HepG2 (cell line): Measurements from ENCODE around the gene CNTF. TPM values are rescaled to one million over a fixed set of nuclear protein-coding genes. Genes with fewer than 3 reads are reported as not detected.

ENCODE experiments used
- ARHGAP35 ChIP-seq: sonication (generic); formaldehyde crosslinking; IDR thresholded peaks from 2 replicates; pipeline ENCODE4 v1.9.0; 2022; ENCODE audit warnings: mild to moderate bottlenecking, inconsistent platforms, moderate library complexity, missing genetic modification reagents, borderline replicate concordance
- BHLHE40 ChIP-seq: IDR thresholded peaks from 2 replicates; pipeline ENCODE4 v1.6.1; 2011; ENCODE audit warnings: low read length, improper control_type of control experiment
- EED ChIP-seq: sonication (generic); formaldehyde crosslinking; IDR thresholded peaks from 2 replicates; pipeline ENCODE4 v1.5.0; 2020; ENCODE audit warnings: mild to moderate bottlenecking, missing genetic modification reagents
- ELF4 ChIP-seq: sonication (generic); formaldehyde crosslinking; IDR thresholded peaks from 2 replicates; pipeline ENCODE4 v1.5.0; 2020; ENCODE audit warnings: missing genetic modification reagents, mild to moderate bottlenecking, moderate library complexity, borderline replicate concordance
- GATA4 ChIP-seq: sonication (generic); IDR thresholded peaks from 2 replicates; pipeline ENCODE4 v1.6.1; 2016; ENCODE audit warnings: antibody characterized with exemption, low read depth, borderline replicate concordance
- HHEX ChIP-seq: IDR thresholded peaks from 2 replicates; pipeline ENCODE4 v1.6.1; 2016; ENCODE audit warnings: control low read depth
- NFKBIZ ChIP-seq: IDR thresholded peaks from 2 replicates; pipeline ENCODE4 v1.6.1; 2018; ENCODE audit warnings: missing genetic modification reagents, missing compliant biosample characterization
- NR2F1 ChIP-seq, 2 experiments: fragments of 450-650 bp in 1 of 2; formaldehyde crosslinking in 1 of 2; IDR thresholded peaks; 2 replicates each; pipeline versions ENCODE4 v1.5.0 to v1.6.1; 2016 to 2020; ENCODE audit warnings: mild to moderate bottlenecking in 1 of 2, missing compliant biosample characterization in 1 of 2, missing genetic modification reagents in 1 of 2, moderate library complexity in 1 of 2
- NRL ChIP-seq: sonication (generic); formaldehyde crosslinking; IDR thresholded peaks from 2 replicates; pipeline ENCODE4 v1.5.0; 2020; ENCODE audit warnings: missing genetic modification reagents, mild to moderate bottlenecking, moderate library complexity, borderline replicate concordance
- PCBP2 ChIP-seq: fragments of 200-400 bp; formaldehyde crosslinking; optimal IDR thresholded peaks from 2 replicates; pipeline ENCODE3; 2018; ENCODE audit warnings: low read length, low read depth; ENCODE audit not compliant: poor library complexity, severe bottlenecking
- PHF8 ChIP-seq: sonication (generic); formaldehyde crosslinking; IDR thresholded peaks from 2 replicates; pipeline ENCODE4 v1.5.0; 2020; ENCODE audit warnings: missing genetic modification reagents
- POLR2G ChIP-seq: fragments of 200-400 bp; formaldehyde crosslinking; IDR thresholded peaks from 2 replicates; pipeline ENCODE4 v1.6.1; 2018; ENCODE audit warnings: mild to moderate bottlenecking, low read depth, low read length, moderate library complexity
- RXRA ChIP-seq: sonication (generic); formaldehyde crosslinking; IDR thresholded peaks from 2 replicates; pipeline ENCODE4 v1.5.1; 2020; ENCODE audit warnings: missing genetic modification reagents
- SAP130 ChIP-seq: IDR thresholded peaks from 2 replicates; pipeline ENCODE4 v1.6.1; 2016; ENCODE audit warnings: low read depth
- SIN3A ChIP-seq: IDR thresholded peaks from 2 replicates; pipeline ENCODE4 v1.6.1; 2011; ENCODE audit warnings: low read depth, mild to moderate bottlenecking, control low read depth, low read length, borderline replicate concordance
- ZBTB39 ChIP-seq: sonication (generic); formaldehyde crosslinking; IDR thresholded peaks from 2 replicates; pipeline ENCODE4 v1.5.0; 2020; ENCODE audit warnings: missing genetic modification reagents
- ZFP91 ChIP-seq: sonication (generic); formaldehyde crosslinking; IDR thresholded peaks from 2 replicates; pipeline ENCODE4 v1.9.0; 2022; ENCODE audit warnings: missing genetic modification reagents, mild to moderate bottlenecking, borderline replicate concordance
- ZNF101 ChIP-seq: sonication (generic); formaldehyde crosslinking; IDR thresholded peaks from 2 replicates; pipeline ENCODE4 v1.4.0; 2020; ENCODE audit warnings: mild to moderate bottlenecking, low read depth, missing genetic modification reagents, borderline replicate concordance
- ZNF235 ChIP-seq: sonication (generic); formaldehyde crosslinking; IDR thresholded peaks from 2 replicates; pipeline ENCODE4 v1.8.1; 2023; ENCODE audit warnings: mild to moderate bottlenecking, missing genetic modification reagents, borderline replicate concordance
- ZNF414 ChIP-seq: sonication (generic); formaldehyde crosslinking; IDR thresholded peaks from 2 replicates; pipeline ENCODE4 v1.5.0; 2020; ENCODE audit warnings: missing genetic modification reagents
- ZNF430 ChIP-seq: sonication (generic); formaldehyde crosslinking; IDR thresholded peaks from 2 replicates; pipeline ENCODE4 v1.9.0; 2021; ENCODE audit warnings: mild to moderate bottlenecking, missing genetic modification reagents
- ZNF616 ChIP-seq: sonication (generic); formaldehyde crosslinking; IDR thresholded peaks from 2 replicates; pipeline ENCODE4 v1.5.0; 2020; ENCODE audit warnings: low read depth, mild to moderate bottlenecking, missing genetic modification reagents
- ZNF766 ChIP-seq: sonication (generic); formaldehyde crosslinking; IDR thresholded peaks from 2 replicates; pipeline ENCODE4 v1.5.0; 2020; ENCODE audit warnings: missing genetic modification reagents, borderline replicate concordance
- ZNF773 ChIP-seq: sonication (generic); formaldehyde crosslinking; IDR thresholded peaks from 2 replicates; pipeline ENCODE4 v1.4.0; 2020; ENCODE audit warnings: missing genetic modification reagents, borderline replicate concordance
- ZNF841 ChIP-seq: sonication (generic); formaldehyde crosslinking; IDR thresholded peaks from 2 replicates; pipeline ENCODE4 v1.8.1; 2023; ENCODE audit warnings: missing genetic modification reagents, borderline replicate concordance
- polyA plus RNA-seq, 8 experiments: library from polyadenylated mRNA; depleted of rRNA in 3 of 8; stranded (reverse) in 7 of 8; unstranded in 1 of 8; fragments of >200 nt; fragmentation: Illumina TruSeq in 4 of 8; extraction: Trizol in 4 of 8; gene quantifications; 2 replicates each; pipeline versions ENCODE4 v1.2.1 to v1.2.3, GENCODE V29; 2011 to 2016; ENCODE audit warnings: low read depth in 4 of 8, missing spikeins in 1 of 8, mixed read lengths in 1 of 8; ENCODE audit not compliant: insufficient read depth in 1 of 8
- total RNA-seq, 5 experiments: library from RNA; depleted of rRNA; stranded (reverse); fragments of >200 nt; fragmentation: Illumina TruSeq; extraction: Trizol; gene quantifications; 2 replicates each; pipeline ENCODE4 v1.2.3, GENCODE V29; 2016; ENCODE audit warnings: low read depth in 1 of 5

The CNTF gene
- total and polyA plus RNA-seq, 2 of the 13 experiments (the other 11 are each of a cell fraction or from before 2014, with no cell fraction given): 0.51 to 2.3 TPM

- TF ChIP-seq NRL: no peak
- TF ChIP-seq RXRA (CRISPR knock-in tag): 0 out of 2 replicates have a peak, but pooled peaks have one; percentile 42
- TF ChIP-seq ZNF430 (CRISPR knock-in tag): no peak
- no peak for TF ChIP-seq EED
- no peak for TF ChIP-seq ZNF414 (CRISPR knock-in tag)
- TF ChIP-seq ZFP91: no peak
- no peak for TF ChIP-seq ELF4 (CRISPR knock-in tag)
- no peak for TF ChIP-seq HHEX (CRISPR knock-in tag)
- TF ChIP-seq ZNF235: no peak
- TF ChIP-seq BHLHE40: no peak
- peak; percentile 30; the same call in 1 of the 2 replicates for TF ChIP-seq GATA4
- TF ChIP-seq ZBTB39: no peak
- no peak; the same call in 1 of the 2 replicates for TF ChIP-seq ZNF766
- TF ChIP-seq PHF8: peak; percentile 56
- no peak for TF ChIP-seq ZNF773
- peak; percentile 43; the same call in 1 of the 2 replicates for TF ChIP-seq NFKBIZ
- peak; percentile 81 for TF ChIP-seq SAP130 (CRISPR knock-in tag)
- no peak for TF ChIP-seq ARHGAP35 (CRISPR knock-in tag)
- peak; percentile 62 for TF ChIP-seq POLR2G
- no peak for TF ChIP-seq PCBP2
- TF ChIP-seq SIN3A: peak; percentile 60; the same call in 1 of the 2 replicates
- TF ChIP-seq NR2F1 (CRISPR knock-in tag; IDR thresholded peaks at IDR 0.05): peak; percentile 45 to 74; a peak in 3 of 4 replicates
- TF ChIP-seq ZNF841: no peak
- TF ChIP-seq ZNF616 (CRISPR knock-in tag): no peak
- no peak for TF ChIP-seq ZNF101 (CRISPR knock-in tag)
Observed at GRCh38 chr11:58577555-58578135, 44.8 kb upstream of the CNTF start (continued).
